HG03342 (cell line): ENCODE results near the gene TNFSF8.

ENCODE experiments used
- ATAC-seq: cut with Tn5 transposase; IDR thresholded peaks from one replicate; pipeline ENCODE4 v1.9.1; 2021; ENCODE audit warnings: mild to moderate bottlenecking, moderate library complexity; ENCODE audit not compliant: unreplicated experiment

TNFSF8 gene

DNA sequence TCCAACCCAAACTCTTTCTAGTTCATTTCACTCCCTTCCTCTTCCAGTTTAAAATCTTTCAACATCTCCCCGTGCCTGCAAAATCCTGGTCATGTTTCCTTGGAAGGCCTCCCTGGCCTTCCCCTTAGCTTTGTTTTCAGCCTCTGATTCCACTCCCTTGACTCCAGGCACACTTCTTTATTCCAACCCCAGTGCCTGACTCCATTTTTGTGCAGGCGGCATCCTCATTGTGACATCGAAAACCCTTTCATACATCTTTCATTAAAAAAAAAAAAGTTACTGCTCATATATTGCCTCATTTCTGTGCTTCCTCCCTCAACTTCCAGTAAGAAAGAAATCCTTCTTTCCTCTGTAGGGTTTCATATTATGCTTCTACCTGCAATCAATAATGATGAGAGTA lies 7.1 kb upstream of the TNFSF8 start:
- no peak for ATAC-seq

DNA sequence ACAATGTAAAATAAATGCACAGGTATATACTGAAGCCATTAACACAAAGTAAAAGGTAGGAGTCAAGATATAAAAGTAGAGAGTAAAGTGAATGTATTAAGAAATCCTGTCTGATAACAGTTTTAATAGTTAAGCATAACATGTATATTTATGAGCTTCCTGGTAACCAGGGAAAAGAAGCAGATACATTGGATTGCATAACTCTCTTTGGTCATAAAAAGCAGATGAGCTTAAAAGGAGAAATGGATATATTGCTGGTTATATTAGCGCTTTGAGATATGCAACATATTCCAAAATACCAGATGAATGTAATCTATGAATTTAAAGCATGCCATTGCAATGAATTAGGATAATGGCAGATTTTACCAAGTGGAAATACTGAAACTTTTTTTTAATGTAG lies 6.2 kb upstream of the TNFSF8 start:
- ATAC-seq: no peak

DNA sequence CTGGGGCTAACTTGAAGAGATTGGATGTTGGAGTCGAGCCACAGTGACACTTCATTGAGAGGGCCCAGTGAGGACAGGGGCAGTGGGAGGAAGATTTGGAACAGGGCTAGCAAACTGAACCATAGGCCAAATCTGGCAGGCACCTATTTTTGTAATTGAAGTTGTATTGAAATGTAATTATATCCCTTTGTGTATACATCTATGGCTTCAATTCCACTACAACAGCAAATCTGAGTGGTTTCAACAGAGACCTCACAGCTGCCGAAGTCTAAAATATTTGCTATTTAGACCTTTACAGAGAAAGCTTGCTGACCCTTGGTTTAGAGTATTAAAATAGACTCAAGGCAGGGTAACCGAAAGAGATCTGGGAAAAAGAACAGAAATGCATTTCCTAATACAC lies 4.7 kb upstream of the TNFSF8 start:
- no peak for ATAC-seq

- no peak for ATAC-seq
Observed at GRCh38 chr9:114932502-114932901, 2.1 kb upstream of the TNFSF8 start.

DNA sequence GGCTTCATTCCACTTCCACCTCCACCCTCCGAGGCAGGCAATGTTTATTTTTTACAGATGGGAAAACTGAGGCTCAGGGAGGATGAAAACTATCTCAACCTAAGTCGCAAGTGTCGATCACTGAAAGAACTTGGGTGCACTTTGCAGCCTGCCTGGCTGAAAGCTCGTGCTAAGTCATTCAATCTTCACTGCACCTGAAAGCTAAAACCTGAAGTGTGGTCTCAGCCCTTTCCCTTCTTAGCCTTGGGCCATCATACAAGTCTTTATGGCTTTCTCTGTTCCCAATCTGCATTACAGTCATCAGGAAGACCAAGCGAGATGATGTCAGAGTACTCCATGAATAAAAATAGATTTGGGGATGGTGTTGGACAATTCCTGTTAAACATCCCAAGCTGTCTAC lies 1.0 kb upstream of the TNFSF8 start:
- ATAC-seq: no peak

DNA sequence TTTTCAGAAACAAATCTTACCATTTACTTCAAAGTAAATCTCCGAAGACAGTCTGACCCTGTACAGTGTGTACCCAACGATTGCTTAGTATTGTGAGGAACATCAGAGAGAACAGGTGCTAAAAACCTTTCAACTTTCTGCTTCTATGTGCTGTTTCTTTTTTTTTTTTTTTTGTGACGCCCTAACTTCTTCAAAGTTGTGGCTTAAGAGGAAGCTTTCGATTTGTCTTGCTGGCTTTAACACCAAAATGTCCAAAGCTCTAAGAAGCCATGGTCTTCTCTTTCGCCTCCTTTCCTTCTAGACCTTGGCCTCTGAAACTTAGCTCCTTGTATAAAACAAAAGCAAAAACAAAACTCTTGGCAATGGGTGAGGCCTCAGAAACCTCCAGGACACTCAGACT lies 1.2 kb downstream of the TNFSF8 start:
- ATAC-seq: no peak

GRCh38 chr9:114928671-114929070 lies 1.7 kb downstream of the TNFSF8 start:
- ATAC-seq: no peak

GRCh38 chr9:114928136-114928535 lies 2.3 kb downstream of the TNFSF8 start:
- no peak for ATAC-seq

DNA sequence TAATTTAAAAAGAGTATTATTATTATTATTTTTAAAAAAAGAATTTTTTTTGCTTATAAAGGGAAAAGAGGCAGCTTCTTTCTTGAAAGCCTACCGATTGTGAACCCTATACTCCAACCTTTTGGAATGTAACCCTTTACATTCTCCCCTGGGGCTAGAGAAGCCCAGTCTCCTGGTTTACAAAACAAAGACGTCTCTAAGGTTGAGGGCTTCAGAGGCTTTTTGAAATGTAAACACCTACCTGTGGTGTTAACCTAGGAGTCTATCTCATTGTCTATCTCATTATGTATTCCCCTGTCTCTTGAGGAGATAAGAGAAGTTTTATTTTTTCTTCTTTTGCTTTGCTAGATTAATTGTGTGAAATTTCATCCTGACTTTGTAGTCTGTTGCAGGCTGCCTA lies 4.7 kb downstream of the TNFSF8 start:
- no peak for ATAC-seq

DNA sequence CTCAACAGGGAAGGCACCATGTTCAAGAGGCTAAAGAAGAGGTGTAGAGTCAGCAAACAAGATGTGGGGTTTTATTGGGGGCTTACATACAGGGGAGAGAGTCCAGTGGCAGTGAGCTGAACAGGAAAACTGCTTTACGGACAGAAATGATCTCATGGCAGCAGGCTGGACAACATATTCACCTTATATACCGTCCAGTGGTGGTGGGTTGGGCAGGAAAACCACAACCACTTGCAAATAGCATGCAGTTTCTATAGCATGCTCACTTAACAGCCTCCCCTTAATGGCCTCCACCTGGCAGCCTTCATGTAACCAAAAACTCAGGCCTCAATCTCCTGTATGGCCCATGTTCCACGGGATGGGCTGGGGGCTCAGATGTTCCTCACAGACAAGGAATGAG lies 5.4 kb downstream of the TNFSF8 start:
- ATAC-seq: no peak

DNA sequence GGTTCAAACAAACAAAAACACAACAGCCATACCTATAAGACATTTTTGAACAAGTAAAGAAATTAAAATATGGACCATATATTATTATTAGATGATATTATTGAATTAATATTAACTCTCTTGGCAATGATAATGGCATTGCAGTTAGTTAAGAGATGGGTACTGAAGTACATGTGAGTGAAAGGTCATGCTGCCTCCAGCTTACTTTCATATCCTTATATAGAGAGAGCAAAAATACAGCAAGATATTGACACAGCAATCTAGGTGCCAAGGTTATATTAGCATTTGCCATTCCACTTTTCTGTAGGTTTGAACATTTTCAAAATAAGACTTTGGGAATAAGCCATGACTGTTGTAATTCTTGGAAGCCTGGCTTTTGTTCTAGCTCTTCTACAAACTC lies 6.1 kb downstream of the TNFSF8 start:
- ATAC-seq: no peak

GRCh38 chr9:114923918-114924317 lies 6.5 kb downstream of the TNFSF8 start:
- ATAC-seq: no peak

DNA sequence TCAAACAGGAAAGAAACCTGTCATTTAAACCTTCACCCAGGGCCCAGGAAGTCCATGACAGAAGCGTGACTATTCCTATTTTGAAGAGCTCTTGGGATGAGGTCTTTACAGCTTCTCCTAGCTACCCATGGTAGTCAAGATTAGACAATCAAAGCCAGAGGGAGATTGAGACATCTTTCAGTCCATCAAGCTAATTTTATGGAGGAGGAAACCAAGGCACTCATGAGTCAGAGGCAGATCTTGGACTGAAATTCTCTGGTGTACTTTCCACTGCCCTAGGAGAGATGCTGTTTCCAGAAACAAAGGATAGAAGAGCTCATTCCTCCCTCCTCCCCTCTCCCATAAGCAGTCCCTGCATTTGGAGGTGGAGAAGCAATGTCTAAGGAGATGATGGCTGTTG lies 9.2 kb downstream of the TNFSF8 start:
- ATAC-seq: no peak

DNA sequence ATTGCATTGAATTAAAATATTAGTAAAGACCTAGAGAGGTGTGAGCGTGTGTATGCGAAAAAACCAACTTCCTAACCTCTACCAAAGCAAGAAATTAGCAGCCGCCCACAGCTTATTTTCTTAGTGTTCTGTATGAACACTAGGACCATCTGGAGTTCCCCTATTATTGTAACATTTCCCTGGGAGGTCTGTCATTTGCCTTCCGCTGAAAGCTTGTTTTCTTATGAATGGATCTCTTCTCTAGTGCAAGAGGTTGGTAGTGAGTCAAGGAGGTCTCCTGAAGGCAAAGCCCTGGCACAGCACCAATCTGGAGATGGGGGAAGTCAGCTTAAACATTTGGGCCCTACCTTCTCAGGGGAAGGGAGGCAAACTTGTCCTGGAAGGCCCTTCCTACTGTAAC lies 10.8 kb downstream of the TNFSF8 start:
- no peak for ATAC-seq

DNA sequence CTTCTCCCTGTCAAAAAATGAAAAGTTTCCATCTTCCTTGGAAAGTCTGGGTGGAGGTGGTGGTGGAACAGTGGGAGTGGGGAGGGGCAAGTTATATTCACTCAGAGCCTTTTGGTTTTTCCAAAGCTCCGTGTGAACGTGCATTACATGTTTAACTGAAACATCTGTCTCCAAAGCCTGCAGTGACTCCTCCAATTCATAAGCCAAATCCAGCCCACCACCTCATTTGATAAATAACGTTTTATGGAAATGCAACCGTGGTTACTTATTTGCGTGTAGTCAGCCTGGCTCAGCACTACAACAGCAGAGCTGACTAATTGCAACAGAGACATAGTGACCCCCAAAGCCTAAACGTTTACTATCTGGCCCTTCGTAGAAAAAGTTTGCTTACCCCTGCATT lies 13.9 kb downstream of the TNFSF8 start:
- no peak for ATAC-seq

DNA sequence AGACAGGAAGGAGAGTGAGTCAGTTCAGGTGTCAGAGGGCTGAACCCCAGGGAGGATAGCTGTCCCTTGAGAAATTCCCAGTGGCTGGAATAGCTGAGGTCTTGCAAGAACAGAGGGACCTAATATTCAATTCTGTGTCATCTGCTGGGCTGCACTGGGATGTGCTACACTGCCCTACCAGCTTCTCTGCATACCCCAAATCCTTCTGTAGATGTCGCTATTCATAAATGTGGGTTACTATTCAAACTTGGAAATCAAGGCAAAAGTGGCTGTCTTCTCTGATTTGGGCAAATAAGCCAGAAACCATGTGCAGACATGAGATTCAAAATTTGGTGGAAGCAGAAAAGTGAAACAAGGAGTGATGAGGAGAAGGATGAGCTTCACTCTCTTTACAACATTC lies 16.3 kb downstream of the TNFSF8 start:
- no peak for ATAC-seq

GRCh38 chr9:114913656-114914055 lies 16.7 kb downstream of the TNFSF8 start:
- ATAC-seq: no peak

DNA sequence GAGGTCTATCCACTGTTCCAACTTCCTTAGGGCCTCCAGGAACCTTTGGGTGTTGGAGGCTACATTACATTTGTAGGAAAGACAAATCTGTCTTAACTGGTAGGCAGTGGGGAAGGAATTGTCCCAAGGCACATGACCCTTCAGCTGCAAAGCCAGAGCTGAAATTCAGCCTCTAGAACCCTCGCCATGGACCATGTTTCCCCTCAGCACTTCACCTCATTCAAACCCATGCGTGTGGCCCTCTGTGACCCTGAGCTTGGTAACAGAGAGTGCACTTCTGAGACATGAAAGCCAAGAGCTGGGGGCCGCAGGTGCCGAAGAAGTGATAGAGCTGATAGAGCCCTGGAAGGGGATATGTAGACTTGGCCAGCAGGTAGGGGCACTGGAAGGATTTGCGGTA lies 17.2 kb downstream of the TNFSF8 start:
- ATAC-seq: no peak

DNA sequence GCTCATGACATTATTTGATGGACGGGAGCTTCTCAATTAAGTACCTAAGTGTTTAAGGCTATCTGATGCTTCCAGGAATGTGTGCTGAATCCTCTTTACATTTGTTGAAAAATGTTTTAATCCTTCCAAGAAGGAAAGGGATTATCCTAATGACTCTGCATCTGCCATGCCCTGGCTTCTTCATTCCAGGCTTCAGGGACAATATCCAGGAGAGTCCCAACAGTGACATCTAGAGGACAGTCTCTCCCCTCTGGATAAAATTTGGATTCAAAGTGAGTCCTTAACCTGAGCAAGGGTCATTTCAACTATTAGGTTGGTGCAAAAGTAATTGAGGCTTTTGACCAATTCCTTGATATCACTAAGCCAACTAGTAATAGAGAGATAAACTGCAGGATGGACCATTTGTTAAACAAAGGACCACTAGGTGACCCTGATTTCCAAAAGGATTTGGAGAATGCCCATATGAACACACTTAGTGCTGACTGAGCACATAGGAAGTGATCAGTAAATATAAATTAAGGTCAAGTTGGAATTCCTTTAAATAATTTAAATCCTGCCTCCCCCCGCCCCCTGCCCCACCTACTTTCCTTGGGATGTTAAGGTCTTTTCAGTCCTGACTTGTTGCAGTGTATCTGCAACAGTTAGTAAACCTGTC lies 19.1 kb downstream of the TNFSF8 start:
- ATAC-seq: no peak

- ATAC-seq: no peak
Observed at GRCh38 chr9:114910541-114910940, 19.9 kb downstream of the TNFSF8 start.

DNA sequence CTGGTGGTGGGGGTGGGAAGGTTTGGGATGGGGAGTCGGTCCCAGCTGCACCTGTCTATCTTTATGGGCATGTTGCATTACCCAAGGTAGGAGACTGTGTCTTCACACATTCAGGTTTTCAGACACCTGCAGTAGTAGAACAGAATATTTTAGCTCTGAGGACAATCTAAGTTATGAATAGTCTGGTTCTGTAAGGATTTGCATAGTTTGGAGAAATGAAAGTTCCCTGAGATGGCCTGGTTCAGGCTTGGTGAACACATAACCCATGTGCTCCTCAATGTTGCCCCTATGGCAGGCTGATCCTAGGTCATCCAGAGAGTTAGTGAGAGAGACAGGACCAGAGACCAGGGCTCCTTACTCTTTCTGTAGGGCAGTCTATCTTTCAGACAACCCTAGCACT lies 20.7 kb downstream of the TNFSF8 start:
- no peak for ATAC-seq

DNA sequence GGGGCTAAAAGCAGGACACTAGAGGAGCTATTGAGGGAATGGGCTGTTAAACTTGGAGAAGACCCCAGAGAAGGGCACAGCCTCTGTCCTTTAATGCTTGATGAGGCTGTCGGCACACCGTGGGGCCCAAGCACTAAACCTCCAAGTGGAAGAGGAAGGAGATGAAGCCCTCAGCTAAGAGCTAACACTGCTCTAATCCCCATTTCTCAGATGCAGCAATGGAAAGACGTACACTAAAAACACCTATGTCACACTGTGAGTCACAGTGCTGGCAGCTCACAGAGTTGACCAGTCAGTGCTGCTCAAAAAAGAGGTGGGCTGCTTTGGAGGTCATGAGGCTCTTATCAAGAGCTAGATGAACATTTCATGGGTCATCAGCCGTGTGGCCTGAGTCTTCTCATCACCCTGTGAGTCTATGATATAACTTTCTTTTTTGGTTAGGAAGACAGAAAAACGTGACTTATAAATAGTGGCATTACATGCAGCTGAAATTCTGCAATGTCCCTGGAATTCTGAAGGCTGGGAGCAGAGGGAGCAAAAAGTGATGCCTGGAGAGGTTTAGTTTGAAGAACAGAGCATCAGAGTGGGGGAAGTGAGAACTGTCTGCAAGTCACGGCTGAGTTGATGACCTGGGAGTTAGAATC lies 21.5 kb downstream of the TNFSF8 start:
- ATAC-seq: no peak

- ATAC-seq: no peak
Observed at GRCh38 chr9:114908104-114908622, 22.2 kb downstream of the TNFSF8 start.
